Measurements from ENCODE around the gene LAMA2.

Gene LAMA2

DNA sequence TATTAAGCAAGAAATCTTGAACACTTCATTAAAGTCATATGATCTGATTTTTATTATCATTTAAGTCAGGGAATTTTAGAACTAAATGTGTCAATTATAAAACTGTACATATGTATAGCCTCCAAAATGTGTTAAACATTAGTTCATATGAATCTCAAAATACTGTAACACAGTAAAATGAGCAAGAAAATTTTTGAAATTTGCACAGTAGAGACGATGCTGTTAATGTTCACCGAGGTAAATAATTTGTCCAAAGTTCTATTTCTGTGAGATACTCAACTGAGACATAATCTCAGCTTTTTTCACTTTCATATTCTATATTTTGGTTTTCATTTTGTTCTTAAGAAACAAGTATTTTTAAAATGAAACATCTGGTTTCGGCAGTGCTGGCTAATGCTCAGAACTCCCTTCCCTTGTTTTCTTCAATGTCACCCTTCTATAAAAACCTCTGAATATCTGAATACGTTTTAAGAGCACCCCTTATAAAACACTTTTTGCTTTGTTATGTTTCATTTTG lies 353.1 kb downstream of the LAMA2 start:
- in situ Hi-C loops (cut with MboI; ENCODE audit: low pct_unique_long_range_greater_than_20kb, low sequenced_read_pairs), result no loop called here
- DNase-seq, result no peak

DNA sequence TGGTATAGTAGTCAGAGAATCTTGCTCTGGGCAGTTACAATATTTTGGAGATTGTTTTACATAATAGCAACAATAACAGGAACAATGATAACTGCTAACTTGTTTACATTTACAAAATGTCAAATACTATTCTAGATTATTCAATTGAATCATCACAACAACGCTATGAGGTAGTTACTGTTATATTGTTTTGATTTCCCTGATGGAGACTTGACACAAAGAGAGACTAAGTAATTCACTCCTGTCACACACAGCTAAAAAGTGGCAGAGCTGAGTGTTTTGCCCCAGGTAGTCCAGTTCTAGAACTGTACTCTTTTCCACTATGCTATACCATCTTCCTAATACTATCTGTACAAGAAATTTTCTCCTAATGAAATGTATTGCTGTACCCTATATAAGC lies 356.1 kb downstream of the LAMA2 start:
- in situ Hi-C loops (cut with MboI; ENCODE audit: low pct_unique_long_range_greater_than_20kb, low sequenced_read_pairs), result no loop called here
- DNase-seq, result no peak

DNA sequence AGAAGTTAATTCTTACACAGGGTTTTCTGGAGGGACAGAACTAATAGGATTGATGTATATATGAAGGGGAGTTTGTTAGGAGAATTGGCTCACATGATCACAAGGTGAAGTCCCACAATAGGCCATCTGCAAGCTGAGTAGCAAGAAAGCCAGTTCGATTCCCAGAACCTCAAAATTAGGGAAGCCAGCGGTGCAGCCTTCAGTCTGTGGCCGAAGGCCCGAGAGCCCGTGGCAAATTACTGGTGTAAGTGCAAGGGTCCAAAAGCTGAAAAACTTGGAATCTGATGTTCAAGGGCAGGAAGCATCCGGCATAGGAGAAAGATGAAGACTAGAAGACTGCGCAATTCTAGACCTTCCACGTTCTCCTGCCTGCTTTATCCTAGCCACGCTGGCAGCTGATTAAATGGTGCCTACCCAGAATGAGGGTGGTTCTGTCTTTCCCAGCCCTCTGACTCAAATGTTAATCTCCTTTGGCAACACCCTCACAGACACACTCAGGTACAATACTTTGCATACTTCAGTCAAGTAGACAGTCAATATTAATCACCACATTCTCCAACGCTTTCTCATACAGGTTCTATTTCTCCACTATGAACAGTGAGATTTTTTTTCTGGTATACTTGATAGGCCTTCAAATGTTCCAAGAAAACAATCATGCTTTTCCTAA lies 357.0 kb downstream of the LAMA2 start:
- no peak for DNase-seq
- in situ Hi-C loops (cut with MboI; ENCODE audit: low pct_unique_long_range_greater_than_20kb, low sequenced_read_pairs), result no loop called here

DNA sequence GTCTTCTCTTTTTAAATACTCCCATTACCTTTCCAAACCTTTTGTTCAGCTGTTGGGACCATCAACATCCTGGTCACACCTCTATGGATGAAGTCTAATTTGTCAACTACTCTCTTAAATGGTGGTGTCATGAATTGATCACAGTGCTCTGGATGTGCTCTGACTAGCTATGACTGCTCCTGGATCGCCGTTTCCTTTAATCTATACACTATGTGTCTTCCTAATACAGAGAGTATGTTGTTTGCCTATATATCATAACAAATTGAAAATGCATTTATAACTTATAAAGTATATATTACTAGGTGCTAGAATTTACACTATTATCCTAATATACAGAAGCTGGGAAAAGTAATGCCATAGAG lies 357.5 kb downstream of the LAMA2 start:
- in situ Hi-C loops (cut with MboI; ENCODE audit: low pct_unique_long_range_greater_than_20kb, low sequenced_read_pairs), result no loop called here
- no peak for DNase-seq

DNA sequence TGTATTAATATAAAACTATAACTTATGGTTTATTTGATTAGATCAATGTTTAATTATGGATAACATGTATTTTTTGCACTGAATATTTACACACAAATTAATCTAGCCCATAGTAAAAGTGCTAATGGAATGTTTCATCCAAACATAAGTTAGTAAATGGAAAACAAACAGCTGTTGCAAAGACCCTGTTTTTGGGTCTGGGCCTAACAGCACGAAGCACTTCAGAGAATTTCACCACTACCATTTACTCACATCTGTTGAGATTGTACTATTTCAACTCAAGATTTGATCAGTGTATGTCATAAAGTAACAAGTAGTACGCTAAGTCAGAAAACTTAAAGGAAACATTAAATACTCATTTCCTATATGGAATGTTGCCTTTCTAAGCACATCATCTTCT lies 359.6 kb downstream of the LAMA2 start:
- in situ Hi-C loops (cut with MboI; ENCODE audit: low pct_unique_long_range_greater_than_20kb, low sequenced_read_pairs), result no loop called here
- DNase-seq, result no peak

DNA sequence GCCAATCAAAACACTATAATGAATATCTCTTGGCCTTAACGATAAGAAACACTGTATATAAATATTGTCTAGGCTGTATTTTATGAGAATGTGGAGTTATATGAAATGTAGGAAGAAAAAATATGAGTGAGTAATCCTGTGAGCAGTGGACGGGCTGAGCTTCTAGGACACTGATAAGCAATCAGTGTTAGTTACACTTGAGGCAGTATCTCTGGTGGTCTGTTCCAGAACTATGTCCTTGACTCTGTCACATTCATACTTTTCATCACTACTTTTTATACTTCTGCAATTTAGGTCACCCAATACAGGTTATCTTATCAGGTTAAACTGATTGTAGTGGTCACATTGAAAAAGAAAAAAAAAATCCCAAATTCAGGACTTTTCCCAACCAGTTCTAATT lies 360.4 kb downstream of the LAMA2 start:
- no peak for DNase-seq
- in situ Hi-C loops (cut with MboI; ENCODE audit: low pct_unique_long_range_greater_than_20kb, low sequenced_read_pairs), result no loop called here

DNA sequence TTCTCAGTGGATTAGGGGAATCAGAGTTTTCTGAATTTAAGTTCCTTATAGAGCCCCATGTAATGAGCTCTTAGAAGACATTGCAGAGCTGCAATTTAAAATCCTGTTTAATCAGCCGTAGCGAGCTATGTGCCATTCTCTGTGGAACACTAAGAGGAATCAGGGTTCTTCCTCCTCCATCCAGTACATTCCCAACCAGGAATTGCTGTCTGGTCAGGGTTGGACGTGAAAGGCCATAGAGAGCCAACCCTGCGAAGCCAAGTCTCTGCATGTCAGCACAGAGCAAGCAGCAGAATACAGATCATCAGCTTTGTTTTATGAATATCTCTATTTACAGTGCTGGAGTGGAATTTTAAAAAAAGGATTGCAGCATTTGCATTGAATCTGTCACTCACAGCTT lies 366.0 kb downstream of the LAMA2 start:
- DNase-seq, result no peak
- in situ Hi-C loops (cut with MboI; ENCODE audit: low pct_unique_long_range_greater_than_20kb, low sequenced_read_pairs), result no loop called here

DNA sequence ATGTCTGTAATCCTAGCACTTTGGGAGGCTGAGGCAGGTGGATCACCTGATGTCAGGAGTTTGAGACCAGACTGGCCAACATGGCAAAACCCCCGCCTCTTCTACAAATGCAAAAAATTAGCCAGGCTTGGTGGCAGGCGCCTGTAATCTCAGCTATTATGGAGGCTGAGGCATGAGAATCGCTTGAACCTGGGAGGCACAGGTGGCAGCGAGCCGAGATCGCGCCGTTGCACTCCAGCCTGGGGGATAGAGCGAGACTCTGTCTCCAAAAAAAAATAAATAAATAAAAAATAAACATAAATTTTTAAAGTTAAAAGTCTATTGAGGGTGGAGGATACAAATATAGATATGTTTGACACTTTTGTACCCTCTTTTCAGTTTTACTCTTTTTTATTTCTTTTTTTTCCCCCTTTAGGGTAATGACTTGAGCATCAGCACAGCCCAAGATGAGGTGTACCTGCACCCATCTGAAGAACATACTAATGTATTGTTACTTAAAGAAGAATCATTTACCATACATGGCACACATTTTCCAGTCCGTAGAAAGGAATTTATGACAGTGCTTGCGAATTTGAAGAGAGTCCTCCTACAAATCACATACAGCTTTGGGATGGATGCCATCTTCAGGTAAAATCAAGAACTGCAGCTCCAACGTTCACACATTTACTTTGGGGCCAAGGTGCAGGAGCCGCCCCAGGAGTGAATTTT lies 368.9 kb downstream of the LAMA2 start:
- in situ Hi-C loops (cut with MboI; ENCODE audit: low pct_unique_long_range_greater_than_20kb, low sequenced_read_pairs), result no loop called here
- DNase-seq, result peak; percentile 70

DNA sequence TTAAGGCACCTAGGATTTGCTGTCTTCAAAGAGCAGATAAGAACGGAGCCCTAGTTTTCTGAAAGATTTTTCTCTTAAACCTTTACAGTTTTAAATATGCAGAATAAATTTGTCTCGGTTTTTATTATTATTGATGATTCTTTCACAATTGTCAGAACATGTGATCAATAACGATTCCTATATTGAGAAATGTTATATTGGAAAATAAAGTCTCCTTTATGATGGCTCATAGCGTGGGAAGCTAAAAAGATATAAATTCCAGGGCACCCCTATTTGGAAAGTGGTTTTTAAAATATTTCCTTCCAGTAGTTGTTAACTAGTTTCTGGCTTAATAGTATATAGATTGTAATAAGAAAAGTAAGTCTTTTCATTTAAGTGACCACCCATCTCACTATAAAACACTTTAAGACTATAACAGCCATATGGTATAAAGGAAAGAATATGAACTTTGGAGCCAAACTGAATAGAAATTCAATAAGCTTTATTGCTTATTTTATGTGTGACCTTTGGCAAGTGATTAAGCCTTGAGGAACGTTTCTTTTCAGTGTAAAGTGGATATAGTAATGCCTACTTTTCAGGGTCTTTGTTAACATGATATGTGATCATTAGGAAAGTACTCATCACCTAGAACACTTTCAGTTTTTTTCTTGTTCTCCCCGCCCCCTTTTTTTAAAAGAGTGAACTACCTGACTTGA lies 369.6 kb downstream of the LAMA2 start:
- in situ Hi-C loops (cut with MboI; ENCODE audit: low pct_unique_long_range_greater_than_20kb, low sequenced_read_pairs), result no loop called here

DNA sequence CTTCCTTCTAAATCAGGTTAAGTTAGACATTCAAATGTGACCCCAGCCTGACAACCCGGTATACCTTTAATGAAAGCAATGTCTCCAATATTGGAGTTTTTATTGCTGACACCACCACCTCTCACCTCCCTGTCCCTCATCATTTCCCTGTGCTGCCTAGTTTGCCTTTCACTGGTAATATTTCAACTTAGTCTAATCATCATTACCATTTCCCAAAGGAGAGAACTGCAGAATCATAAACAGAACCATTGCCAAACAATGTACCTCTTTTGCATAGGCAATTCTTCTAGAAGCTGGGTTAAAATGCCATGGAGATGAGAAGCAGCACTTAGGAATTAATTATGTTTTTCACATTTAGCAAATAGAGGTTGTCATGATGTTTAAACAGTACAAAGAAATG lies 370.3 kb downstream of the LAMA2 start:
- in situ Hi-C loops (cut with MboI; ENCODE audit: low pct_unique_long_range_greater_than_20kb, low sequenced_read_pairs), result no loop called here
- no peak for DNase-seq

More for the DNA sequence above, 369.6 kb downstream of the LAMA2 start:
- no peak for DNase-seq

DNA sequence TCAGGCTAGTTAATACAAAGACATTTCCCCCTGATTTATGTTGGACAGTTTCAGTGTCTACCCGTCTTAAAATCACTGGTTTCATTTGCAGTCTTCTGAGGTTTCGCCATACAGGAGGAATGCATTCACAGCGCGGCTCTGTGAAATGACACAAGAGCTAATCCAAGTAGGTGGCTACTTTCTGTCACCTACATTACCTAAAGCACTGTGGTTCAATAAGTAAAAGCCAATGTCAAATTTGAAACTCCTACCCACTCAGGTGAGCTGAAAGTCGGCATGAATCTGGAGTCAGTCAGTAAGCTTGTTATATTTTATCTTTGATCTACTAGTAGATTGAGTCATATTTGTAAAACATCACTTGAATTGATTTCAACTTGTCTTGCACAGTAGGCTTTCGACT lies 370.8 kb downstream of the LAMA2 start:
- in situ Hi-C loops (cut with MboI; ENCODE audit: low pct_unique_long_range_greater_than_20kb, low sequenced_read_pairs), result no loop called here
- DNase-seq, result no peak

DNA sequence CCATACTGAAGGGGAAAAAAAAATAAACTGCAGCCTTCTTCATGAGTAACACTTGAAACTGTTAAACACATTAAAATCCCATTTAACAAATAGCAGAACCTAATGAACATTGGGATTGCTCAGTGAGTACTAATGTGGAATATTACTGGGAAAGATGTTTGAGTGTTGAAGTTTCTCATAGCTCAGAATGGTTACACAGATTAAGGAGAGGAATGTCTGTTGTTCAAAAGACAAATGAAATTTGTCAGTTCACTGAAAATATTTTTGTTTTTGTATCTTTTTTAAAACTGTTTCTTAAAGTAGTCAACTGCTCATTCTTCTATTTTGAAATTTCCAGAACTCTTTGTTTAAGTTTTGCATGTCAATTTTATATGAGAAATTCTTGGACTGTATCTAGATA lies 374.3 kb downstream of the LAMA2 start:
- in situ Hi-C loops (cut with MboI; ENCODE audit: low pct_unique_long_range_greater_than_20kb, low sequenced_read_pairs), result no loop called here
- DNase-seq, result no peak

DNA sequence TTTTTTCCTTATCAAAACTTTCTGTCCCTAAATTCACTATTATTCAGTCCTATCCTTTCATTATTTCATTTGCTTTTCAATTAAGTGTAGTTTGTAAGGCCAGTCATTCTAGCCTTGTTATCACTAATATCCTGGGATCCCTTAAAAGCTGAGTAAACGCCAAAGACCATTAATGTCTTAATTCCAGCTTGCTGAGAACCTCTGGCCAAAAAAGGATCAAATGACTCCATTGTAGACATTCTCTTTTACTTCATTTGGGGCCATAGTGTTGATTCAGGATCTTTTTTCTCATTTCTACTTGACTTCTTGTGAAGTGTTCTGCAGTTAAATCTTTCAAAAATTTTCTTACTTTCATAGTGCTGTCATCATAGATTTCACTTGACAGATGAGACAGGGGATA lies 379.7 kb downstream of the LAMA2 start:
- DNase-seq, result no peak
- in situ Hi-C loops (cut with MboI; ENCODE audit: low pct_unique_long_range_greater_than_20kb, low sequenced_read_pairs), result no loop called here

DNA sequence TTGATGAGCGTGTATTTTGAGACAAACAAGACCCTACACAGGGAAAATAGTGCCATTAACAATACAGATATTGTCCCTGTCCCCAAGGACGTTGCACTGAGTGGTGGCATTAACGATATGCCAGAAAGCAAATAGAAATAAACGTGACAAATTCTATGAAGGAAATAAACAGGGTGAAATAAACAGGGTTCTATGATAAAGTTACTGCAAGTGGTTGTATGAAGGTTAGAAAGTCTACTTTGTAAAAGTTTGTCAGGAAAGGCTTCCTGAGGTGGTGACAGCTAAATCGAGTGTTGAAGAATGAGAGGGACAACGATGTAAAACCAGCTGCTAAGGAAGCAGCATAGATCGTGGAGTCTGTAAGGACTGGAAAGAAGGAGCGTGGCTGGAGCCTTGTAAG lies 380.2 kb downstream of the LAMA2 start:
- no peak for DNase-seq
- in situ Hi-C loops (cut with MboI; ENCODE audit: low pct_unique_long_range_greater_than_20kb, low sequenced_read_pairs), result no loop called here

DNA sequence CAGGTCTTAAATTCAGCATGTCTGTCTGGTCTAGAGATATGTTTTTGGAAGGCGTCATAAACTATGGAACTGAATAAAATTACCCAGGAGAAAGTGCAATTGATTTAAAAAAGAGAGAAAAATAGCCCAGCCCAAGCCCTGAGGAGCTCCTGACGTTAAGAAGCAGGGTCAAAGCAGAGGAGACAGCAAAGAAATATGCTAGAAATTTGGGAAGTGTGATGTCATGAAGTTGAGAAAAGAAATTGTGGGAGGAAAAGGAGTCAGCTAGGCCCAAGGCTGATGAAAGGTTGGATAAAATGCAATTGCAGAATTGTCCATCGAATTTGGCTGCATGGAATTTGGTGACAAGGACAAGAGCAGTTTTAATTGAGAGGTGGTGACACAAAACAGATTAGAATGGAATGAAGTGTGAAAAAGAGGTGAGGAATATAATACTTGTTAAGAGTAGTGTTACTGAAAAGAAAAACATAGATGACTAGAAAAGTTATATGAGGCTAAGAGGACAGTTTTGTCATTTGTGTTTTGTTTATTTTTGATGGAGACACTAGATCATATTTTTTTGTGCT lies 381.6 kb downstream of the LAMA2 start:
- in situ Hi-C loops (cut with MboI; ENCODE audit: low pct_unique_long_range_greater_than_20kb, low sequenced_read_pairs), result no loop called here
- no peak for DNase-seq

DNA sequence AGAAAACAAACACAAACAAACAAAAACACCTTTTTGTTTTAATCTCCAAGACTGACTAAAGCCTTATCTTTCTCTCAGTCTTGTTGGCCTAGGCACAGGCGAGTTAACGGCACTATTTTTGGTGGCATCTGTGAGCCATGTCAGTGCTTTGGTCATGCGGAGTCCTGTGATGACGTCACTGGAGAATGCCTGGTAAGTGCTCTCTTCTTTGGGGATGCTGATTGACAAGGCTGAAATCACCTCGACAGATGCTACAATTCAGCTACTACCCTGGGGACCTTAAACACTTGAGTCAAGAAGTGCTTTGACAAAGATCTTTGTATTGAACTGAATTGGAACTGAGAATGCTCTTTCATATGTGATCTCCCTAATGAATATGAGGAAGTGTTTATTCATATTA lies 384.1 kb downstream of the LAMA2 start:
- in situ Hi-C loops (cut with MboI; ENCODE audit: low pct_unique_long_range_greater_than_20kb, low sequenced_read_pairs), result no loop called here
- no peak for DNase-seq

DNA sequence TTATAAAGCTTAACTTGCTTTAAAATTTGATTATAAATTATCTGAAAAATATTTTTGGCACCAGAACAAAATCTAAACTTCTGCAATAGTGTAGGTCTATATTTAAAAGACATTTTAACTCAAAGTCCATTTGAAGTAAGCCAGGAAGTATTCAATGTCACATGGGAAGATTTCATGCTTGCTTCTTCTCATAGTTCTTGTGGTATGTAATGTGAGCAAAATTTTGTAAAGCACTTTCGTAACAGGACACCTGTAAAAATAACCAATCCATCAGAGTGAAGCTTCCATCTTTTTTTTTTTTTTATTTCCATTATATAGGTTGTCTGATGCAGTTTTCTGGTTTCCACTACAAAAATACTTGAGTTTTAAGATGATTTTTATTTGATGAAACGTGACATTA lies 386.1 kb downstream of the LAMA2 start:
- in situ Hi-C loops (cut with MboI; ENCODE audit: low pct_unique_long_range_greater_than_20kb, low sequenced_read_pairs), result no loop called here
- no peak for DNase-seq

DNA sequence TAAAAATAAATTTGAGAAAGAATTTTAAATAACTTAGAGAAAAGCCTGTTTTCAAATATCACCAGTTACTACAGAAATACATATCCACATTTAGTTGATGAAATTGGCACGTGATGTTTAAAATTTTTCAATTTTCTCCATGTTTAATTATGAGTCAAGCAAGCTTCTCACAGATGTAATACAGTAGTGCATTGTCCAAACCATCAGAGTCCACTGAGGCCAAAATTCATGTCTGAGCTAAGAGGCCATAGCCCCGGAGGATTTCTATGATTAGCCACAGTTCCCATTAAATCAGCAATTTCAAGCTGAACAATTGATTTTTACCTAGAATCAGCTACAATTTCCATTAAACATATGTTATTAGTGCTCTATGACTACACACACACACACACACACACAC lies 387.0 kb downstream of the LAMA2 start:
- DNase-seq, result no peak
- in situ Hi-C loops (cut with MboI; ENCODE audit: low pct_unique_long_range_greater_than_20kb, low sequenced_read_pairs), result no loop called here

DNA sequence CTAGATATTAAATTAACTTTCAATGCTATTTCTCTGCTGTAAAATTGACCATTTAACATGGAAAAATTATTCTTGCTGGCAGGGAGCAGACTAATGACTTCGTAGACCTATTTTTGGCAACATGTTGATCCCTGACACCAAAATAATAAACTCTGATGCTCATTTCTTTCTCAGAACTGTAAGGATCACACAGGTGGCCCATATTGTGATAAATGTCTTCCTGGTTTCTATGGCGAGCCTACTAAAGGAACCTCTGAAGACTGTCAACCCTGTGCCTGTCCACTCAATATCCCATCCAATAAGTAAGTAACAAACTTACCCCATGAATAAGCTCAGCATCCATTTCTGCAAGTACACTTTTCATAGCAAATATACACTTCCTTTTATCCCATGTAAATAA lies 387.5 kb downstream of the LAMA2 start:
- no peak for DNase-seq
- in situ Hi-C loops (cut with MboI; ENCODE audit: low pct_unique_long_range_greater_than_20kb, low sequenced_read_pairs), result no loop called here

DNA sequence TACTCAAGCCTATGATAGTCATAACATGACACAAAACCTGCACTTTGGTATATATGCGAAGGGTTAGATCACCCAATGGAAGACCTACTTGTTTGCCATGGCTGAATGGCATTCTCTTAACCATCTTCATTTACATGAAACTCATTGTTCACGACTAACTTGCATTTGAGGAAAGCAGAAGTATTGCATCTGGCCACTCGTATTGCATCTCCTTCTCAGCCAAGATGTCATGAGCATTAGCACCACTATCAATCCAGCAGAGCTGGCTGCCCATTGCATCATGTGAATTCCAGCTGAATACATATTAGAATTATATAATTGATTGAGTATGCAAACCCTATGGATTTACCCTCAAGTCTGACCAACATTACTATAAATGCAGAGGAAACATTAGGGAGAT lies 390.2 kb downstream of the LAMA2 start:
- no peak for DNase-seq
- in situ Hi-C loops (cut with MboI; ENCODE audit: low pct_unique_long_range_greater_than_20kb, low sequenced_read_pairs), result no loop called here
